ENCODE measurements around the gene TOX3.

DNA sequence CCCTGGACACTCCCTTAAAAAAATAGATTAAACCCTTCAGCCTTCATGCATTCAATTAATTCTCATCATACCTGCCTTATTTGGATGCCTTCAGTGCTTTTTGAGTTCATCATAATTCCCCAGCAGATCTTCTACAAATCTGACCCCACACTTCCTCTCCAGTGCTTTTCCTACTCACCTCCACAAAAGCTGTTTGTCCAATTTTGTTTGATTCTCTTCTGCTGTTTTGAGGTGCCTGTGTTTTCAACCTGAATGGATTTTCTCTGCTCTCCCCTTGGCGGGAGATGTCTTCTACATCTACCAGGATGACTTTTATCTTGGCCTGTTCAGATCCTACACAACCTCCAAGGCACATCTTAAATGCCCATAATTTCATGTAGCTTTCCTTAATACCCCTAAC, 112.7 kb downstream of the TOX3 start:
- TF ChIP-seq CTCF (conservative IDR thresholded peaks at IDR 0.05; ENCODE audit: low read depth, low read length) (no peak), EZH2 (IDR thresholded peaks at IDR 0.05; ENCODE audit: borderline replicate concordance, low read depth, low read length, poor library complexity, severe bottlenecking) (no peak)
